ENCODE results near the gene TDRD9.

Gene TDRD9

DNA sequence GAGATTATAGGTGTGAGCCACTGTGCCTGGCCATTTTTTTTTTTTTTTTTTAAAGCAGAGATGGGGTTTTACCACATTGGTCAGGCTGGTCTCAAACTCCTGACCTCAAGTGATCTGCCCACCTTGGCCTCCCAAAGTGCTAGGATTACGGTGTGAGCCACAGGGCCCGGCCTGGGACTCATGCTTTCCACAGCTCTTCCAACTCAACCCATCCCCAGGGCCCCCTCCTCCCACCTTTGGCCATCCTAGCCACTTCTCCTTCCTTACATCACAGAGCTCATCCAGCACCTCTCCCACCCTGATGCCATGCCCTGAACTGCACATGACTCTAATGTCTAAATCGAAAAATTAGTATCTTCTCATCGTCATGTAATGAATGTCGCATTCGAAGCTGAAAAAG is 12.6 kb upstream of the TDRD9 start:
- TF ChIP-seq TEAD4 (IDR thresholded peaks at IDR 0.05) = no peak
- TF ChIP-seq RAD21 (IDR thresholded peaks at IDR 0.05; ENCODE audit: low read depth) = no peak
- no peak for TF ChIP-seq CEBPB (IDR thresholded peaks at IDR 0.05)
- no peak for TF ChIP-seq EGR1 (IDR thresholded peaks at IDR 0.05)
- no peak for TF ChIP-seq CREB1 (IDR thresholded peaks at IDR 0.05; ENCODE audit: low read depth)
- no peak for TF ChIP-seq TCF12 (IDR thresholded peaks at IDR 0.05; ENCODE audit: low read depth)
- no peak for TF ChIP-seq NFIC (IDR thresholded peaks at IDR 0.05)
- no peak for TF ChIP-seq ZBTB7A (IDR thresholded peaks at IDR 0.05; ENCODE audit: low read depth)
- TF ChIP-seq FOXM1 (IDR thresholded peaks at IDR 0.05; ENCODE audit: borderline replicate concordance, low read depth) = no peak
- TF ChIP-seq TAF1 (IDR thresholded peaks at IDR 0.05; ENCODE audit: low read depth) = no peak
- TF ChIP-seq, protein P1, sequence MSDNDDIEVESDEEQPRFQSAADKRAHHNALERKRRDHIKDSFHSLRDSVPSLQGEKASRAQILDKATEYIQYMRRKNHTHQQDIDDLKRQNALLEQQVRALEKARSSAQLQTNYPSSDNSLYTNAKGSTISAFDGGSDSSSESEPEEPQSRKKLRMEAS (IDR thresholded peaks at IDR 0.05) = no peak

- TF ChIP-seq TAF1 (IDR thresholded peaks at IDR 0.05; ENCODE audit: low read depth) (no peak), CEBPB (IDR thresholded peaks at IDR 0.05) (no peak), EGR1 (IDR thresholded peaks at IDR 0.05) (no peak), FOXM1 (IDR thresholded peaks at IDR 0.05; ENCODE audit: borderline replicate concordance, low read depth) (no peak), TCF12 (IDR thresholded peaks at IDR 0.05; ENCODE audit: low read depth) (no peak), RAD21 (IDR thresholded peaks at IDR 0.05; ENCODE audit: low read depth) (no peak), TEAD4 (IDR thresholded peaks at IDR 0.05) (no peak)
- TF ChIP-seq, protein P2, sequence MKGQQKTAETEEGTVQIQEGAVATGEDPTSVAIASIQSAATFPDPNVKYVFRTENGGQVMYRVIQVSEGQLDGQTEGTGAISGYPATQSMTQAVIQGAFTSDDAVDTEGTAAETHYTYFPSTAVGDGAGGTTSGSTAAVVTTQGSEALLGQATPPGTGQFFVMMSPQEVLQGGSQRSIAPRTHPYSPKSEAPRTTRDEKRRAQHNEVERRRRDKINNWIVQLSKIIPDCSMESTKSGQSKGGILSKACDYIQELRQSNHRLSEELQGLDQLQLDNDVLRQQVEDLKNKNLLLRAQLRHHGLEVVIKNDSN (IDR thresholded peaks at IDR 0.05) = no peak
- TF ChIP-seq, protein P3, sequence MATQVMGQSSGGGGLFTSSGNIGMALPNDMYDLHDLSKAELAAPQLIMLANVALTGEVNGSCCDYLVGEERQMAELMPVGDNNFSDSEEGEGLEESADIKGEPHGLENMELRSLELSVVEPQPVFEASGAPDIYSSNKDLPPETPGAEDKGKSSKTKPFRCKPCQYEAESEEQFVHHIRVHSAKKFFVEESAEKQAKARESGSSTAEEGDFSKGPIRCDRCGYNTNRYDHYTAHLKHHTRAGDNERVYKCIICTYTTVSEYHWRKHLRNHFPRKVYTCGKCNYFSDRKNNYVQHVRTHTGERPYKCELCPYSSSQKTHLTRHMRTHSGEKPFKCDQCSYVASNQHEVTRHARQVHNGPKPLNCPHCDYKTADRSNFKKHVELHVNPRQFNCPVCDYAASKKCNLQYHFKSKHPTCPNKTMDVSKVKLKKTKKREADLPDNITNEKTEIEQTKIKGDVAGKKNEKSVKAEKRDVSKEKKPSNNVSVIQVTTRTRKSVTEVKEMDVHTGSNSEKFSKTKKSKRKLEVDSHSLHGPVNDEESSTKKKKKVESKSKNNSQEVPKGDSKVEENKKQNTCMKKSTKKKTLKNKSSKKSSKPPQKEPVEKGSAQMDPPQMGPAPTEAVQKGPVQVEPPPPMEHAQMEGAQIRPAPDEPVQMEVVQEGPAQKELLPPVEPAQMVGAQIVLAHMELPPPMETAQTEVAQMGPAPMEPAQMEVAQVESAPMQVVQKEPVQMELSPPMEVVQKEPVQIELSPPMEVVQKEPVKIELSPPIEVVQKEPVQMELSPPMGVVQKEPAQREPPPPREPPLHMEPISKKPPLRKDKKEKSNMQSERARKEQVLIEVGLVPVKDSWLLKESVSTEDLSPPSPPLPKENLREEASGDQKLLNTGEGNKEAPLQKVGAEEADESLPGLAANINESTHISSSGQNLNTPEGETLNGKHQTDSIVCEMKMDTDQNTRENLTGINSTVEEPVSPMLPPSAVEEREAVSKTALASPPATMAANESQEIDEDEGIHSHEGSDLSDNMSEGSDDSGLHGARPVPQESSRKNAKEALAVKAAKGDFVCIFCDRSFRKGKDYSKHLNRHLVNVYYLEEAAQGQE (IDR thresholded peaks at IDR 0.05; ENCODE audit: low read depth) = no peak
Measured at GRCh38 chr14:103916636-103917262, 11.5 kb upstream of the TDRD9 start.

- TF ChIP-seq NFIC (IDR thresholded peaks at IDR 0.05) (no peak), TAF1 (IDR thresholded peaks at IDR 0.05; ENCODE audit: low read depth) (peak; percentile 87), EP300 (IDR thresholded peaks at IDR 0.05; ENCODE audit: borderline replicate concordance) (no peak; the same call in 1 of the 2 replicates), ZBTB7A (IDR thresholded peaks at IDR 0.05; ENCODE audit: low read depth) (no peak), EGR1 (IDR thresholded peaks at IDR 0.05) (no peak), YY1 (IDR thresholded peaks at IDR 0.05; ENCODE audit: low read depth) (peak; percentile 36; the same call in 1 of the 2 replicates), CEBPB (IDR thresholded peaks at IDR 0.05) (no peak), FOXM1 (IDR thresholded peaks at IDR 0.05; ENCODE audit: borderline replicate concordance, low read depth) (no peak), TCF12 (IDR thresholded peaks at IDR 0.05; ENCODE audit: low read depth) (peak; percentile 70; the same call in 1 of the 2 replicates), TEAD4 (IDR thresholded peaks at IDR 0.05) (no peak), RAD21 (IDR thresholded peaks at IDR 0.05; ENCODE audit: low read depth) (peak; percentile 29; the same call in 1 of the 2 replicates), CREB1 (IDR thresholded peaks at IDR 0.05; ENCODE audit: low read depth) (0 out of 2 replicates have a peak, but pooled peaks have one; percentile 36)
- TF ChIP-seq, protein P3 (IDR thresholded peaks at IDR 0.05; ENCODE audit: low read depth) = no peak
- TF ChIP-seq, protein P2 (IDR thresholded peaks at IDR 0.05) = no peak
- TF ChIP-seq, protein P1 (IDR thresholded peaks at IDR 0.05) = peak; percentile 69
Measured at GRCh38 chr14:103920981-103921854, 7.0 kb upstream of the TDRD9 start.

GRCh38 chr14:103923863-103924262 is 4.4 kb upstream of the TDRD9 start:
- TF ChIP-seq, protein P1 (IDR thresholded peaks at IDR 0.05) = no peak
- no peak for TF ChIP-seq ZBTB7A (IDR thresholded peaks at IDR 0.05; ENCODE audit: low read depth)
- no peak for TF ChIP-seq EP300 (IDR thresholded peaks at IDR 0.05; ENCODE audit: borderline replicate concordance)
- no peak for TF ChIP-seq CREB1 (IDR thresholded peaks at IDR 0.05; ENCODE audit: low read depth)
- TF ChIP-seq, protein P3 (IDR thresholded peaks at IDR 0.05; ENCODE audit: low read depth) = no peak
- TF ChIP-seq CEBPB (IDR thresholded peaks at IDR 0.05) = no peak
- no peak for TF ChIP-seq TAF1 (IDR thresholded peaks at IDR 0.05; ENCODE audit: low read depth)
- TF ChIP-seq RAD21 (IDR thresholded peaks at IDR 0.05; ENCODE audit: low read depth) = no peak
- TF ChIP-seq EGR1 (IDR thresholded peaks at IDR 0.05) = no peak
- no peak for TF ChIP-seq YY1 (IDR thresholded peaks at IDR 0.05; ENCODE audit: low read depth)
- no peak for TF ChIP-seq NFIC (IDR thresholded peaks at IDR 0.05)
- TF ChIP-seq, protein P2 (IDR thresholded peaks at IDR 0.05) = no peak
- TF ChIP-seq TCF12 (IDR thresholded peaks at IDR 0.05; ENCODE audit: low read depth) = no peak
- no peak for TF ChIP-seq FOXM1 (IDR thresholded peaks at IDR 0.05; ENCODE audit: borderline replicate concordance, low read depth)
- no peak for TF ChIP-seq TEAD4 (IDR thresholded peaks at IDR 0.05)
